RPMI7951 (cell line): ENCODE data around the gene FREY1. TPM values are rescaled to one million over a fixed set of nuclear protein-coding genes. Genes with fewer than 3 reads are reported as not detected.

Experiments used
- DNase-seq: peaks from one replicate; pipeline ENCODE4 v3.0.0-alpha.2; 2012; ENCODE audit warnings: low read depth
- total RNA-seq: library from RNA; depleted of rRNA; stranded (reverse); fragments of >200 nt; shearing (Covaris generic); gene quantifications from 2 replicates; pipeline ENCODE4 v1.2.3, GENCODE V29; 2014; rRNA removed

Gene FREY1
- total RNA-seq, 1 experiment from 2014 or later = not detected

DNA sequence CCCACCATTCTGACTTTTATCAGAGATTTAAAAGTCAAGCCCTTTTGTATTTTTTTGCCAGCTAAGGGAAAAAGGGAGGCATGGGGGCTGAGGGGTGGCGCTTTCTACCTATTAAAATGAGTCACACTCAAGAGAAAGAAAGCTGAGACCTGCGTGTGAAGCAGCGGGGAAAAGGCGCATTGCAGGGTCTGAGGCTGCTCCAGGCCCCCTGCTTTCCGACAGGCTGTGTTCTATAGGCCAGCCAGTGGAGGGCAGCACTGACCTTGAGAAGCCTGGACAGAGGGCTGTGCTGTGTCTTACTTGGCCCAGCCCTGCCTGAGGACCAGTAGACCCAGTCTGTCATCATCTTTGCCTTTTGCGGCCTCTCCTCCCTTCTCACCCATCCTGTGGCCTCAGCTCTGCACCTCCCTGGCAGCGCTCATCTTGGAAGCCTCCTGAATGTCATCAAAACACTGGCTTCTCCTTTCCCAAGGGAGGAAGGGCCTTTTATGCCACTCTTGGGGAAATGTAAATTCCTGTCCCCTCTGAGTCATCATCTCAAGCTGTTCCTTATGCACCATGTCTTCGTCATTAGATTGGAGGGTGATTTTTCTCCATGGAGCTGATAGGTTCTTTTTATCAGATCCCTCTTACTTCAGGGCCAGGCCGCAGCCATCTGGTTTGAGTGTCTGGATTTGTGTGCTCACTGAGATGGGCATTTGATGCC lies 34.3 kb downstream of the FREY1 start:
- peak; percentile 86 for DNase-seq

DNA sequence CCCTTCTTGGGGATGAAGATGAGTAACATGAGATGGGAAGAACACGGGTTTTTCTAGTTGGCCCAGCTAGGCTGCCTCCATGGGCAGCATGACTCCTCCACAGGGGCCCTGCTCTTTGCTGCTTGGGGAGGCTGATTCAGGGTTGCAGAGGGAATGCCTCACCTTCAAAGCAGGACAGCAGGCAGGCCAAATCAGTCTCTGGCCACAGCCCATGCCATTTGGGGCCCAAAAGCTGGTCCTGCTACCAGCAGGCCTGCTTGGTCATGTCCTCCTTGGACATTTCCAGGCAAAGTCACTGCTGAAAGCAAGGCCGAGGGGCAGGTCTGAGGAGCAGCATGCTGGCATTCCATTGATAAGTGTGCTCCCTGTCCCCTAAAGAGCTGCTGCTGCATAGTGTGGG lies 35.4 kb downstream of the FREY1 start:
- no peak for DNase-seq

DNA sequence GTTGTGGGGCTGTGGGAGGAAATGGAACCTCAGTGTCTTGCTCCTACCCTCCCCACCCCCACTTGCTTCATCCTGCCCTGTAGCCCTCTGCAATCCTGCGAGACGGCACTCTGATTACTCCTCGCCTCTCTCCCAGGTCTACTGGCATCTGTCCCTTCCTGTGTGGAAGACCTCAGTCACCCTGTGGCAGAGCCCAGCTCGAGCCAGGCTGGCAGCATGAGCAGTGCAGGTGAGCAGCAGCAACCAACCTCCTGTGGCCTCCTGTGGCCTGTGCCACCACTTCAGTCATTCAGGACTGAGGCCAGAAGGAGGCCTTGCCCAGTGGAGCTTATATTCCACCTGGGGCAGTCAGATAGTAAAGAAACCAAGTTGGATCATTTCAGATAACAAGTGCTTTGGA lies 36.4 kb downstream of the FREY1 start:
- no peak for DNase-seq

DNA sequence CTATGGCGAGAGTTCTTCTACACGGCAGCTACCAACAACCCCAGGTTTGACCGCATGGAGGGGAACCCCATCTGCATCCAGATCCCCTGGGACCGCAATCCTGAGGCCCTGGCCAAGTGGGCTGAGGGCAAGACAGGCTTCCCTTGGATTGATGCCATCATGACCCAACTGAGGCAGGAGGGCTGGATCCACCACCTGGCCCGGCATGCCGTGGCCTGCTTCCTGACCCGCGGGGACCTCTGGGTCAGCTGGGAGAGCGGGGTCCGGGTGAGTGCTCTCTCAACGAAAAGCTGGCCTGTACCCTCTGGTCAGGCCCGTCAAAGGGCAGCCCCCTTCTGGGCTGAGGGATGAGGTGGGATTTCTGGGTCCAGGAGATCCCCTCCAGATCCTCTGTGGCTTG lies 37.5 kb downstream of the FREY1 start:
- no peak for DNase-seq

DNA sequence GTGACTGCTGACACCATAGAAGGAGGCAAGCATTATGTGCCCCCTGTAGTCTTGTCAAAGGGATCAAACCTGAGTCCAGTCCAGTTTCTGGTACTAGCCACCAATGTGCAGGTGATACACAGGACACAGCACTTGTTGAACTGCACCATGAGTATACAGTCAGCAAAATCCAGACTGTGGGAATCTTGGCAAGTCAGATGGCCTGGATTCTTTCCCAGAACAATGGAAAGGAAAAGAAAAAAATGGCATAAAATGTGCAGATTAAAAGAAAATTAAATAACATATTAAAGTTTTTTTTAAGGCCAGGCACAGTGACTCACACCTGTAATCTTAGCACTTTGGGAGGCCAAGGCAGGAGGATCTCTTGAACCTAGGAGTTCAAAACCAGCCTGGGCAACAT lies 43.0 kb downstream of the FREY1 start:
- DNase-seq = no peak

DNA sequence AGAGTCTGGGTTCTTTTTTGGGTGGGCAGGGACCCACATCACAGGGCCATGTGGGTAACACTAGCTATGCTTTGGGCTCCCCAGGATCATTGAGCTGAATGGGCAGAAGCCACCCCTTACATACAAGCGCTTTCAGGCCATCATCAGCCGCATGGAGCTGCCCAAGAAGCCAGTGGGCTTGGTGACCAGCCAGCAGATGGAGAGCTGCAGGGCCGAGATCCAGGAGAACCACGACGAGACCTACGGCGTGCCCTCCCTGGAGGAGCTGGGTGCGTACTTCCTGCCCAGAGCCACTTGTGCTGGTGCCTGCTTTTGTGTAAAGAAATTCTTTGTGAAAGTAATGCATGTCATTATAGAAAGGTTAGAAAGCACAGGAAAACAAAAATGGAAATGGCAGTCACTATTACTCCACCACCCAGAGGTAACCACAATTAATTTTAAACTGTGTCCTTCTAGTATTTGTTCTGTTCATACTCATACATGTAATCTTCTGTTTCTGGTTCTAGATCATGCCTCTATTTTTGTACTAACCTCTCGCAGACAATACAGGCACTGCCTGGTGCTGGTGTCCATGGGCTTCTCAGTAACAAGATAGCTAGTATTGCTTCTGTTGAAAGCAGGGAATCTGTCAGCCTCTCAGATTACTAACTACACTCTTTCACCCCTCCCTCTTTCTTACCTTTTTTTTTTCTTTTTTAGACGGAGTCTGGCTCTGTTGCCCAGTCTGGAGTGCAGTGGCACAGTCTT lies 46.1 kb downstream of the FREY1 start:
- DNase-seq = no peak

DNA sequence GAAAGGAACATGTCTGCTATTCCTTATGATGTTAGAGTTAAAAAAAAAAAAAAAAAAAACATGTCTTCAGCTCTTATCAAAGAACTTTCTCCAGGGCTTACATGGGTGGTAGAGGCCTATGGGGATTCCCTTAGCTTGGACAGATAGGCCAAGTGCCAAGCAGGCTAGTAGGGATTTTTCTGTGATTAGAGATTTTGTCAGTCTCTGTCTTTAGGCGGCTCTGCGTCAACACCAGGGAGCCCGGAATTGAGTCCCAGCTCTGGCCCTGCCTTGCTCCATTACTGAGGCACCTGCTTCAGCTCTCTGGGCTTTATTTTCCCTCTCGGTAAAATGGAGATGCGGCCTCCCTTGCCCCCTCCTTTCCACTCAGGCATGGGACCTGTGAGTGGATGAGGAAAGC lies 46.7 kb downstream of the FREY1 start:
- no peak for DNase-seq

DNA sequence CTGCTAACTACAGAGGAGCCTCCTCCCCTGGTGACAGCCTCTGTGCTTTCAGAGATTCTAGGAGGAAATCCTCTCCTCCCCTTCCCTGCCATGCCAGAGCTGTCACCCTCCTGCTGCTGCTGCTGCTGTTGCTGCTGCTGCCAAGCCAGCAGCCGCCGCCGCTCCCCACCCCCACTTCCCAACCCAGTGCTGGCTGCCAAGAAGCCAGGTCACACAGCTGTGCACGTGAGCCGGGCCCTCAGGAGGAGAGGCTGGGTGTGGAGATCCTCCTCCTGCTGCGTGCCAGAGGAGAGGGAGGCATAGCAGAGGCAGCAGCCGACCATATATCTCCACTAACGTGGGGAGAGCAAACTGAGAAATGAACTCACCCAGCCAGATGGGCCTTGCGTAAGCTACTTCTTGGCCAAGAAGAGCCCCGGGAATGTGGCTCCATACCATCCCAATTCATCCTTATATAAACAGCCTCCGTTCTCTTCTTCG lies 47.4 kb downstream of the FREY1 start:
- no peak for DNase-seq

DNA sequence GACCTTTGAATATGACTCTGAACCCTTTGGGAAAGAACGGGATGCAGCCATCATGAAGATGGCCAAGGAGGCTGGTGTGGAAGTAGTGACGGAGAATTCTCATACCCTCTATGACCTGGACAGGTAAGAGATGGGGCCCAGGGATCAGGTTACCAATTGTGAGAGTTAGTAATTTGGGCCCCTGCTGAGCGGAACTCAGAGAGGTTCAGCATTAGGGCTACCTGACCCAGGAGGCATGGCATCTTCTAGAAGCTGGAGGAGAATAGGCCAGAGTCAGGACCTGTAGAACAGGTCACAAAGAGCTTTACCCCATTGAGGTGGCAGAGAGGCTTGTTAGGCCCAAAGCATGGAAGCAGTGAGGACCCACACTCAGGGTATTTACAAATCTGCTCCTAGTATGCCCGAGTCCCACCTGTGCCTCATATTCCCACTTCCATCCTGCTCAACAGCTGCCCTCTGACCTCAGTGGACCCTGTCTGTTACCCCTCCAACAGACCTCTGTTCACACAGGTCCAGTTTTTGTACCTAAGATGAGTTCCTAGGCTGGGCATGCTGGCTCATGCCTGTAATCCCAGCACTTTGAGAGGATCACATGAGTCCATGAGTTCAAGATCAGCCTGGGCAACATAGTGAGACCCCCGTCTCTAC lies 48.2 kb downstream of the FREY1 start:
- no peak for DNase-seq

DNA sequence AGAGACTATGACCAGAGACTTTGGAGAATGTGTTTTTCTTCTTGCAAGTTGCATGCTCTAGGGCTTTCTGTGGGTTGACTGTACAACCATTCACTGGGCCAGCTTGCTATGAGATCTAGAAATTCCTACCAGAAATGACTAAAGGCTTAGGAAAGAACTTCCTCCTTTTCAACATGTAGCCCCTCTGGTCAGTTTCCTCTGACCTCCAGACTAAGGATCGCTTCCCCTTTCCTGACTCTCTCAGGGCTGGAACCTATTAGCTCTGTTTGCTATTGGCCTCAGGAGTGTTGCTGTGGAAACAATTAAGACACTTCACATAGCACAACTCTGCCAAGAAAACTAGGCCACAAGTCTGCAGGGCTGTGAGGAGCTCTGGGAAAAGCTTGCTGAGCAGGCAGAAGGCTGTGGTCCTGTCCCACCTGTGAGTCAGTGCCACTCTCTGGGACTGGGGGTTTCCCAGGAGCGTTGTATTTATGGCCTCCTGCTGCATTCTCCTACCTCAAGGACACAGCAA lies 49.1 kb downstream of the FREY1 start:
- peak; percentile 41 for DNase-seq

Other genes with a start within 250 kb of the FREY1 start
- 0.20 and 0.36 TPM in 2 replicates for gene CHST1, start 241.6 kb downstream of the FREY1 start, total RNA-seq
- 4.8 and 5.2 TPM in 2 replicates for gene SLC35C1, start 102.1 kb downstream of the FREY1 start, total RNA-seq
- 5.0 and 6.4 TPM in 2 replicates for gene CRY2, start 59.8 kb downstream of the FREY1 start, total RNA-seq
- 2.5 and 3.0 TPM in 2 replicates for gene MAPK8IP1, start 21.6 kb downstream of the FREY1 start, total RNA-seq
- gene PEX16, start 10.6 kb upstream of the FREY1 start, total RNA-seq = 17.3 and 17.4 TPM in 2 replicates
- 0.12 TPM in 1 of 2 replicates, not detected in the other for gene LARGE2, start 15.4 kb upstream of the FREY1 start, total RNA-seq
- 6.4 and 10.5 TPM in 2 replicates for gene PHF21A, start 214.2 kb upstream of the FREY1 start, total RNA-seq